Measurements from ENCODE around the gene SIT1.
A peak's percentile ranks its signal among the peaks of the same experiment; 100 is the strongest.

GRCh38 chr9:35616681-35617459 is 33.9 kb downstream of the SIT1 start:
- peak; percentile 65 for TF ChIP-seq CTCF (conservative IDR thresholded peaks at IDR 0.05; ENCODE audit: low read length)
- no peak for TF ChIP-seq EZH2phosphoT487 (IDR thresholded peaks at IDR 0.05; ENCODE audit: borderline replicate concordance, low read depth, low read length)

Data from OCI-LY7 (cell line).